ENCODE results near the gene KIF5C.

DNA sequence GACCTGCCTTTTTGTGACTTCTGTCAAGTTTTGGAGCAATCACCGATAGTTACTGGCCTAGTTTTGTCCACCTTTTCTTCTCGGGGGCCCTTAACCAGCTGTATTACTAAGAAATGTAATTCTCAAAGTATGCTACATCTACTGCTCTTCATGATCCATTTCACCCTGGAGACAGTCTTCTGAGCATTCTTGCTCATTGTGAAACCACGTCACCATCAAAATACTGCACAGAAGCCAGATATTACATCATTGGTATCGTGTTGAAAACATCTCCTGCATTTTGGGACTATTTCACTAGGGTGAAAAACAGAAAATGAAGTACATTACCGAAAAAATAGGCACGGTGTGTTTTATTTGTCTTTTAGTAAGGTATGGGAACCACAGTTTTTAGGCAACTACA lies 175.2 kb downstream of the KIF5C start:
- TF ChIP-seq, protein P1, sequence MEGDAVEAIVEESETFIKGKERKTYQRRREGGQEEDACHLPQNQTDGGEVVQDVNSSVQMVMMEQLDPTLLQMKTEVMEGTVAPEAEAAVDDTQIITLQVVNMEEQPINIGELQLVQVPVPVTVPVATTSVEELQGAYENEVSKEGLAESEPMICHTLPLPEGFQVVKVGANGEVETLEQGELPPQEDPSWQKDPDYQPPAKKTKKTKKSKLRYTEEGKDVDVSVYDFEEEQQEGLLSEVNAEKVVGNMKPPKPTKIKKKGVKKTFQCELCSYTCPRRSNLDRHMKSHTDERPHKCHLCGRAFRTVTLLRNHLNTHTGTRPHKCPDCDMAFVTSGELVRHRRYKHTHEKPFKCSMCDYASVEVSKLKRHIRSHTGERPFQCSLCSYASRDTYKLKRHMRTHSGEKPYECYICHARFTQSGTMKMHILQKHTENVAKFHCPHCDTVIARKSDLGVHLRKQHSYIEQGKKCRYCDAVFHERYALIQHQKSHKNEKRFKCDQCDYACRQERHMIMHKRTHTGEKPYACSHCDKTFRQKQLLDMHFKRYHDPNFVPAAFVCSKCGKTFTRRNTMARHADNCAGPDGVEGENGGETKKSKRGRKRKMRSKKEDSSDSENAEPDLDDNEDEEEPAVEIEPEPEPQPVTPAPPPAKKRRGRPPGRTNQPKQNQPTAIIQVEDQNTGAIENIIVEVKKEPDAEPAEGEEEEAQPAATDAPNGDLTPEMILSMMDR (IDR thresholded peaks at IDR 0.05; ENCODE audit: insufficient read depth, low read length): no peak
- TF ChIP-seq POLR2AphosphoS5 (IDR thresholded peaks at IDR 0.05; ENCODE audit: low read depth): no peak
- TF ChIP-seq, protein P2, sequence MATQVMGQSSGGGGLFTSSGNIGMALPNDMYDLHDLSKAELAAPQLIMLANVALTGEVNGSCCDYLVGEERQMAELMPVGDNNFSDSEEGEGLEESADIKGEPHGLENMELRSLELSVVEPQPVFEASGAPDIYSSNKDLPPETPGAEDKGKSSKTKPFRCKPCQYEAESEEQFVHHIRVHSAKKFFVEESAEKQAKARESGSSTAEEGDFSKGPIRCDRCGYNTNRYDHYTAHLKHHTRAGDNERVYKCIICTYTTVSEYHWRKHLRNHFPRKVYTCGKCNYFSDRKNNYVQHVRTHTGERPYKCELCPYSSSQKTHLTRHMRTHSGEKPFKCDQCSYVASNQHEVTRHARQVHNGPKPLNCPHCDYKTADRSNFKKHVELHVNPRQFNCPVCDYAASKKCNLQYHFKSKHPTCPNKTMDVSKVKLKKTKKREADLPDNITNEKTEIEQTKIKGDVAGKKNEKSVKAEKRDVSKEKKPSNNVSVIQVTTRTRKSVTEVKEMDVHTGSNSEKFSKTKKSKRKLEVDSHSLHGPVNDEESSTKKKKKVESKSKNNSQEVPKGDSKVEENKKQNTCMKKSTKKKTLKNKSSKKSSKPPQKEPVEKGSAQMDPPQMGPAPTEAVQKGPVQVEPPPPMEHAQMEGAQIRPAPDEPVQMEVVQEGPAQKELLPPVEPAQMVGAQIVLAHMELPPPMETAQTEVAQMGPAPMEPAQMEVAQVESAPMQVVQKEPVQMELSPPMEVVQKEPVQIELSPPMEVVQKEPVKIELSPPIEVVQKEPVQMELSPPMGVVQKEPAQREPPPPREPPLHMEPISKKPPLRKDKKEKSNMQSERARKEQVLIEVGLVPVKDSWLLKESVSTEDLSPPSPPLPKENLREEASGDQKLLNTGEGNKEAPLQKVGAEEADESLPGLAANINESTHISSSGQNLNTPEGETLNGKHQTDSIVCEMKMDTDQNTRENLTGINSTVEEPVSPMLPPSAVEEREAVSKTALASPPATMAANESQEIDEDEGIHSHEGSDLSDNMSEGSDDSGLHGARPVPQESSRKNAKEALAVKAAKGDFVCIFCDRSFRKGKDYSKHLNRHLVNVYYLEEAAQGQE (IDR thresholded peaks at IDR 0.05; ENCODE audit: insufficient replicate concordance, low read depth): no peak
- TF ChIP-seq SPI1 (IDR thresholded peaks at IDR 0.05; ENCODE audit: borderline replicate concordance, low read depth): no peak
- no peak for TF ChIP-seq GABPA (IDR thresholded peaks at IDR 0.05; ENCODE audit: low read depth)
